Trophoblast cell (in vitro differentiated cells and primary cell): ENCODE data around the gene CBR1. TPM values are rescaled to one million over a fixed set of nuclear protein-coding genes. Genes with fewer than 3 reads are reported as not detected.

ENCODE experiments used
- DNase-seq, 2 donors: peaks; one replicate each; pipeline ENCODE4 v3.0.0-alpha.2; 2016
- H2AFZ ChIP-seq: 2 replicates; pipeline ENCODE4 v1.6.1; 2013; ENCODE audit warnings: low read length, moderate library complexity, mild to moderate bottlenecking; ENCODE audit not compliant: insufficient read depth, poor library complexity
- H2AK5ac ChIP-seq: 2 replicates; pipeline ENCODE4 v1.6.1; 2013; ENCODE audit warnings: mild to moderate bottlenecking, low read length
- H2BK120ac ChIP-seq: 2 replicates; pipeline ENCODE4 v1.6.1; 2013; ENCODE audit warnings: low read length, mild to moderate bottlenecking, moderate library complexity; ENCODE audit not compliant: insufficient read depth, poor library complexity
- H2BK12ac ChIP-seq: 2 replicates; pipeline ENCODE4 v1.6.1; 2013; ENCODE audit warnings: mild to moderate bottlenecking, low read length, moderate library complexity
- H2BK5ac ChIP-seq: 2 replicates; pipeline ENCODE4 v1.6.1; 2013; ENCODE audit warnings: low read length, low read depth, moderate library complexity, mild to moderate bottlenecking; ENCODE audit not compliant: poor library complexity
- H3K14ac ChIP-seq: 2 replicates; pipeline ENCODE4 v1.6.1; 2013; ENCODE audit warnings: mild to moderate bottlenecking, low read length
- H3K18ac ChIP-seq: 2 replicates; pipeline ENCODE4 v1.6.1; 2013; ENCODE audit warnings: mild to moderate bottlenecking, low read length
- H3K23ac ChIP-seq: 2 replicates; pipeline ENCODE4 v1.6.1; 2013; ENCODE audit warnings: low read length
- H3K27ac ChIP-seq: 2 replicates; pipeline ENCODE4 v1.5.1; 2013; ENCODE audit warnings: low read depth, mild to moderate bottlenecking, inconsistent platforms, low read length, moderate library complexity
- H3K27me3 ChIP-seq: 2 replicates; pipeline ENCODE4 v1.6.1; 2013; ENCODE audit warnings: inconsistent platforms, mild to moderate bottlenecking, low read length, moderate library complexity; ENCODE audit not compliant: insufficient read depth
- H3K36me3 ChIP-seq, 2 experiments: 1 replicate in 1 of 2; 2 replicates in 1 of 2; pipeline ENCODE4 v1.6.1; 2013; ENCODE audit warnings: low read length in 2 of 2, mild to moderate bottlenecking in 2 of 2, moderate library complexity in 1 of 2; ENCODE audit not compliant: insufficient read depth in 2 of 2, control insufficient read depth in 1 of 2
- H3K4ac ChIP-seq: 2 replicates; pipeline ENCODE4 v1.6.1; 2013; ENCODE audit warnings: low read depth, mild to moderate bottlenecking, low read length, moderate library complexity
- H3K4me1 ChIP-seq, 2 experiments: 1 replicate in 1 of 2; 2 replicates in 1 of 2; pipeline ENCODE4 v1.6.1; 2013; ENCODE audit warnings: low read length in 2 of 2, mild to moderate bottlenecking in 2 of 2, moderate library complexity in 1 of 2; ENCODE audit not compliant: insufficient read depth in 2 of 2, control insufficient read depth in 1 of 2
- H3K4me2 ChIP-seq: 2 replicates; pipeline ENCODE4 v1.6.1; 2013; ENCODE audit warnings: inconsistent platforms, mild to moderate bottlenecking, low read length, moderate library complexity
- H3K4me3 ChIP-seq: 2 replicates; pipeline ENCODE4 v1.5.1; 2013; ENCODE audit warnings: mild to moderate bottlenecking, low read depth, low read length, inconsistent platforms
- H3K79me1 ChIP-seq: one replicate; pipeline ENCODE4 v1.6.1; 2013; ENCODE audit warnings: low read length
- H3K79me2 ChIP-seq: 2 replicates; pipeline ENCODE4 v1.6.1; 2013; ENCODE audit warnings: low read length, mild to moderate bottlenecking; ENCODE audit not compliant: control insufficient read depth, insufficient read depth, poor library complexity
- H3K9ac ChIP-seq: 2 replicates; pipeline ENCODE4 v1.6.1; 2013; ENCODE audit warnings: mild to moderate bottlenecking, low read length
- H3K9me3 ChIP-seq: 2 replicates; pipeline ENCODE4 v1.6.1; 2013; ENCODE audit warnings: low read depth, mild to moderate bottlenecking, control low read depth, inconsistent platforms, low read length; ENCODE audit not compliant: insufficient read depth
- H4K12ac ChIP-seq: 2 replicates; pipeline ENCODE4 v1.6.1; 2013; ENCODE audit warnings: low read depth, mild to moderate bottlenecking, low read length, moderate library complexity
- H4K8ac ChIP-seq: 2 replicates; pipeline ENCODE4 v1.6.1; 2013; ENCODE audit warnings: low read depth, mild to moderate bottlenecking, low read length, moderate library complexity
- H4K91ac ChIP-seq: one replicate; pipeline ENCODE4 v1.6.1; 2013; ENCODE audit warnings: low read depth, mild to moderate bottlenecking, low read length, moderate library complexity
- WGBS: extraction: QIAGEN DNeasy Blood & Tissue Kit; methylation state at CpG from one replicate; pipeline ENCODE4 v1.1.7; 2013; ENCODE audit warnings: missing lambda C conversion rate; ENCODE audit not compliant: insufficient read length, insufficient coverage; ENCODE audit errors: extremely low coverage; 5-methylcytosine and 5-hydroxymethylcytosine counted together
- polyA plus RNA-seq: library from polyadenylated mRNA; stranded (reverse); fragments of 200-250 nt; gene quantifications from 2 replicates; pipeline ENCODE4 v1.2.3, GENCODE V29; 2013

CBR1 gene
- 5.0 and 5.6 TPM in 2 replicates for polyA plus RNA-seq

DNA sequence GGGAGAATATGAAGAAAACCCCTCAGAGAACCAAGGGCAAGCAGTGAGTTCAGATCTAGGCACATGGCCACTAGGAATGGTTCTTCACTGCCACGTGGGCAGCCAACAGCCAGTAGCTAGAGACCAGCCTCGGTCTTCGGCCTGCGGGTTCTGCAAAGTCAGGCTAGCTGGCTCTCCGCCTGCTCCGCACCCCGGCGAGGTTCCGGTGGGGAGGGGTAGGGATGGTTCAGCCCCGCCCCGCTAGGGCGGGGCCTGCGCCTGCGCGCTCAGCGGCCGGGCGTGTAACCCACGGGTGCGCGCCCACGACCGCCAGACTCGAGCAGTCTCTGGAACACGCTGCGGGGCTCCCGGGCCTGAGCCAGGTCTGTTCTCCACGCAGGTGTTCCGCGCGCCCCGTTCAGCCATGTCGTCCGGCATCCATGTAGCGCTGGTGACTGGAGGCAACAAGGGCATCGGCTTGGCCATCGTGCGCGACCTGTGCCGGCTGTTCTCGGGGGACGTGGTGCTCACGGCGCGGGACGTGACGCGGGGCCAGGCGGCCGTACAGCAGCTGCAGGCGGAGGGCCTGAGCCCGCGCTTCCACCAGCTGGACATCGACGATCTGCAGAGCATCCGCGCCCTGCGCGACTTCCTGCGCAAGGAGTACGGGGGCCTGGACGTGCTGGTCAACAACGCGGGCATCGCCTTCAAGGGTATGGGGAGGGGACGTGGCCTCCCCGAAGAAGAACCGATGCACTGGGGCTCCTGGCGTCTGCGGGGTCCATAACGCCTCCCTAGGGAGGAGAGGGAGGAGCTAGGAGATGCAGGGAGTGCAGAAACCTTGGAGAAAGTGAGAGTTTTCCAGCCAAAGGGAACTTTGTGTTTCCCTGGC, at the start of gene CBR1:
TSS of gene CBR1 (plus strand) at position 312 of the 871 bp plus-strand sequence. CDS start at position 404, 92 bp downstream.
- Histone ChIP-seq H3K4me2 (peak within 1 kb of the TSS; percentile 59), H2BK120ac (no peak within 1 kb of the TSS)
- WGBS = no CpG with 5 or more reads among the region's 71 CpGs

DNA sequence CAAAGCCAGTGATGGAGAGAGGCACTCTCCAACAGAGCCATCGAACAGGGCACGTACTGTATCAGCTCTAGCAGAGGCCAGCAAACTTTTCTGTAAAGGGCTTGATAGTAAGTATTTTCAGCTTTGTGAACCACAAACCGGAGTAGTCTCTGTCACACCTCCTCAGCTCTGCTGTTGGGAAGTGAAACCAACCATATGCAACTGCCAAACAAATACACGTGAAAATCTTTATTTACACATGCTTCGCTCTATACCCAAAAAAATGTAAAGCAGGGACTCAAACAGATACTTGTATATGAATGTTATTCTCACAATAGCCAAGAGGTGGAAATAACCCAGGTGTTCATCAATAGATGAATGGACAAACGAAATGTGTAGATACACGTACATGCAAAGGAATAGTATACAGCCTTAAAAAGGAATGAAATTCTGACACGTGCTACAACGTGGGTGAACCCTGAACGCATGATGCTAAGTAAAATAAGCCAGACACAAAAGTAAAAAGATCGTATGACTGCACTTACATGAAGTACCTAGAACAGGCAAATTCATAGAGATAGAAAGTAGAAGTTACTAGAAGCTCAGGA, 48.5 kb upstream of the CBR1 start:
- peak overlapping the region; percentile 58 for H4K91ac ChIP-seq
- no CpG with 5 or more reads among the region's 11 CpGs for WGBS
- H3K27me3 ChIP-seq = no peaks in the 10 kb centered on the region

More for the DNA sequence above, at the start of gene CBR1:
- H3K79me2 ChIP-seq = no peaks in the 10 kb centered on the region
- peaks cover 0 to 2% of the 10 kb centered on the region in 2 experiments for H3K4me1 ChIP-seq
- peak; percentile 77 to 88 for DNase-seq
- H4K12ac ChIP-seq = no peak within 1 kb of the TSS
- H3K4ac ChIP-seq = no peak within 1 kb of the TSS
- H2AK5ac ChIP-seq = no peak within 1 kb of the TSS
- H2BK12ac ChIP-seq = no peak within 1 kb of the TSS
- H3K79me1 ChIP-seq = peaks cover 2% of the 10 kb centered on the region
- H4K91ac ChIP-seq = no peak within 1 kb of the TSS
- H3K18ac ChIP-seq = no peak within 1 kb of the TSS
- no peak within 1 kb of the TSS for H3K23ac ChIP-seq
- peak within 1 kb of the TSS; percentile 70 for H3K4me3 ChIP-seq
- no peaks in the 10 kb centered on the region for H3K36me3 ChIP-seq
- no peak within 1 kb of the TSS for H3K9ac ChIP-seq
- H2BK5ac ChIP-seq = no peak within 1 kb of the TSS
- no peak within 1 kb of the TSS for H2AFZ ChIP-seq
- no peak within 1 kb of the TSS for H3K14ac ChIP-seq
- no peaks in the 10 kb centered on the region for H3K27me3 ChIP-seq
- H3K9me3 ChIP-seq = peaks cover 6% of the 10 kb centered on the region
- H4K8ac ChIP-seq = no peak within 1 kb of the TSS
- no peak within 1 kb of the TSS for H3K27ac ChIP-seq

DNA sequence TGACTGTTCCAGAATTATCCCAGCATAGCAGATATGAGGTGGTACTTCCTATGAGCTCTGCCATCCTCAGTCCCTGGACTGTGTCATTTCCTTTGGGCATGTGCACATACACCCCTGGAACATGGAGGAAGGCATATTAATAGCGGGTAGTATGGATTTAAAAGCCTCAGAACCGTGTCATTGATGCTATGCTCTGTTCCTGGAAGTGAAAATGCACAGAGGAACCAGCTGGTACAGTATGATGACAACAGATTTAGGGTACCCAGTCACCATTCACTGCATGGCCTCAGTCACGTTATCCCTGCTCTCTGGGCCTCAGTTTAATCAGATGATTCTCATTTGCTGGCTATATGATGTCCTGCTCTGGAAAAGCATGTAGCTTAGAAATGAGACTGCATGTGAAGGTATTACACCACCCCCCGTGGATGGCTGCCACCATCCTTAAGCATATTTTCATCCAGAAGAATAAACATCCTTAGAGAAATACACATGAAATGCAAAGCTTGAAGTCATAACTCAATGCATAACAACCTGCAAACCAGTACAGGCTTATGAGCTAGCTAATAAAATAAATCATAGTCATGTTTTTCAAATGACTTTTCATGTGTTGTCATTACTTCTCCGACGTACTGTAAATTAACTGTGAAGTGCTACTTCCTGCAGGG, 47.3 kb upstream of the CBR1 start:
- Histone ChIP-seq H3K23ac (no peak overlapping the region), H3K27ac (peak overlapping the region; percentile 70), H3K4ac (no peak overlapping the region), H3K79me2 (peaks cover 3% of the 10 kb centered on the region), H2BK12ac (peak overlapping the region; percentile 95), H4K91ac (peak overlapping the region; percentile 98), H3K4me3 (no peak overlapping the region), H2BK5ac (peak overlapping the region; percentile 90), H2AFZ (no peak overlapping the region), H3K27me3 (no peaks in the 10 kb centered on the region), H2BK120ac (peak overlapping the region; percentile 94), H3K18ac (peak overlapping the region; percentile 80), H3K36me3 (no peaks in the 10 kb centered on the region), H3K14ac (peak overlapping the region; percentile 87), H3K9ac (no peak overlapping the region), H3K9me3 (no peaks in the 10 kb centered on the region), H3K4me2 (no peak overlapping the region), H4K12ac (no peak overlapping the region), H2AK5ac (peak overlapping the region; percentile 93), H4K8ac (no peak overlapping the region), H3K79me1 (peaks cover 27% of the 10 kb centered on the region), H3K4me1 (peaks cover 10 to 11% of the 10 kb centered on the region in 2 experiments)
- no peak for DNase-seq
- WGBS = no CpG with 5 or more reads among the region's 6 CpGs

More for the DNA sequence above, 48.5 kb upstream of the CBR1 start:
- Histone ChIP-seq H3K4me2 (no peak overlapping the region), H3K4ac (peak overlapping the region; percentile 8), H2AFZ (no peak overlapping the region), H3K23ac (no peak overlapping the region), H3K9ac (no peak overlapping the region), H3K79me2 (peaks cover 3% of the 10 kb centered on the region), H3K27ac (no peak overlapping the region), H3K79me1 (peaks cover 27% of the 10 kb centered on the region), H3K36me3 (no peaks in the 10 kb centered on the region), H2AK5ac (no peak overlapping the region), H2BK120ac (peak overlapping the region; percentile 30), H3K9me3 (no peaks in the 10 kb centered on the region), H3K4me3 (no peak overlapping the region), H2BK5ac (no peak overlapping the region), H3K18ac (peak overlapping the region; percentile 25), H2BK12ac (peak overlapping the region; percentile 37), H3K4me1 (peaks cover 10 to 11% of the 10 kb centered on the region in 2 experiments), H4K8ac (no peak overlapping the region), H4K12ac (no peak overlapping the region), H3K14ac (no peak overlapping the region)
- DNase-seq = no peak

DNA sequence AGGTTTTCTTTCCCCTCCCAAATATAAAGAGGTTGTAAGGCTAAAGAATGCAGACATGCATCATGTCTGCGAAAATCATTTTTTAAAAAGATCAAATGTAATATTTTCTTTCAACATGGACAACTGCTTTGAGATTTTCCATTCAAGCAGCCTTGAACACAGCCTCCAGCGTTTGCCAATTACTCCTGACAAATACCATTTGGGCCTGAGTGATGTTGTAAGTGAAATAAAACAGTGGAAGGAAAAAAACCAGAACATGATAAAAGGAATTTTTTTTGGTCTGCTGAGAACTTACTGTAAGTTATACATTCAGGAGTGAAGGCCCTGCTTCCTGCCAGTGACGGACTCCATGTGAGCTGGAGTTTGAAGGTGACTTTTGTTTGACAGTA, 46.7 kb upstream of the CBR1 start:
- no peak overlapping the region for H2BK120ac ChIP-seq
- no peak for DNase-seq

More for the DNA sequence above, 46.7 kb upstream of the CBR1 start:
- peaks cover 10 to 11% of the 10 kb centered on the region in 2 experiments for H3K4me1 ChIP-seq
- H3K4ac ChIP-seq = no peak overlapping the region
- H3K36me3 ChIP-seq = no peaks in the 10 kb centered on the region
- no peak overlapping the region for H3K23ac ChIP-seq
- peak overlapping the region; percentile 87 for H3K27ac ChIP-seq
- H3K9ac ChIP-seq = no peak overlapping the region
- no peaks in the 10 kb centered on the region for H3K27me3 ChIP-seq
- H3K79me2 ChIP-seq = peaks cover 3% of the 10 kb centered on the region
- no CpG with 5 or more reads among the region's 3 CpGs for WGBS
- H4K12ac ChIP-seq = no peak overlapping the region
- no peak overlapping the region for H3K4me3 ChIP-seq
- H3K9me3 ChIP-seq = no peaks in the 10 kb centered on the region
- H2AFZ ChIP-seq = no peak overlapping the region
- H3K18ac ChIP-seq = no peak overlapping the region
- peaks cover 27% of the 10 kb centered on the region for H3K79me1 ChIP-seq
- no peak overlapping the region for H2BK5ac ChIP-seq
- H2AK5ac ChIP-seq = no peak overlapping the region
- H4K91ac ChIP-seq = no peak overlapping the region
- no peak overlapping the region for H3K4me2 ChIP-seq
- H2BK12ac ChIP-seq = no peak overlapping the region
- H4K8ac ChIP-seq = no peak overlapping the region
- H3K14ac ChIP-seq = no peak overlapping the region
